ENCODE measurements around the gene CHST13.

CHST13 gene

DNA sequence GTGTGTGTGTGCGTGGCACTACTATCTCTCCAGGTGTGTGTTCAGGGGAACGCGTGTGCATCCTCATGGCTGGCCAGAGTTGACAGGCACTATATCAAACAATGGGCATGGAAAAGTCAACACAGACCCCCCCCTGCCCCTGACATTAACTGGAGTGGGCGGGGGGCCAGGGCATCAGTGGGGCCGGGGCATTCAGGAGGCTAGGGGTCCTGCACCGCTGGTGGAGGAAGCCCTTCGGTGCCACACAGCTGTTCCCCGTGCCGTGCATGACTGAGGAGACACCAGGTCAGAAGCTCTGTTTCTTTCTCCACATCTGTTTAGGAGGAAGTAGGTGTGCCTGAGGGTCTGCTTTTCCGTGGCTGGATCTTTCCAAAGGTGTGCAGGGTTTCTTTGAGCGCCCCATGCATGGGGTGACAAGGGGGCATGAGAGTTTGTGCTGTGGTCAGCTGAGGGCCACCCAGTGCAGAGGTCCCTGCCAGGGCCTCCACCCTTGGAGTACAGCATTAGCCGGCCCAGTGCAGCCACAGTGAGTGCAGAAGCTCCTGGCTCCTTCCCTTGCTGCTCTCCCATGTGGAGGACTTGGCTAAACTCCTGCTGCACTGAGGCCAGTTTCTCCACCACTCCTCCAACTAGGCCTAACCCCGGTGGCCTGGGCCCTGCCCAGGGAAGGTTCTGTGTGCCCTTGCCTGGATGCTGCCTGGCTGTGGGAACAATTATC lies 27.3 kb downstream of the CHST13 start:
- TF ChIP-seq, protein P1, sequence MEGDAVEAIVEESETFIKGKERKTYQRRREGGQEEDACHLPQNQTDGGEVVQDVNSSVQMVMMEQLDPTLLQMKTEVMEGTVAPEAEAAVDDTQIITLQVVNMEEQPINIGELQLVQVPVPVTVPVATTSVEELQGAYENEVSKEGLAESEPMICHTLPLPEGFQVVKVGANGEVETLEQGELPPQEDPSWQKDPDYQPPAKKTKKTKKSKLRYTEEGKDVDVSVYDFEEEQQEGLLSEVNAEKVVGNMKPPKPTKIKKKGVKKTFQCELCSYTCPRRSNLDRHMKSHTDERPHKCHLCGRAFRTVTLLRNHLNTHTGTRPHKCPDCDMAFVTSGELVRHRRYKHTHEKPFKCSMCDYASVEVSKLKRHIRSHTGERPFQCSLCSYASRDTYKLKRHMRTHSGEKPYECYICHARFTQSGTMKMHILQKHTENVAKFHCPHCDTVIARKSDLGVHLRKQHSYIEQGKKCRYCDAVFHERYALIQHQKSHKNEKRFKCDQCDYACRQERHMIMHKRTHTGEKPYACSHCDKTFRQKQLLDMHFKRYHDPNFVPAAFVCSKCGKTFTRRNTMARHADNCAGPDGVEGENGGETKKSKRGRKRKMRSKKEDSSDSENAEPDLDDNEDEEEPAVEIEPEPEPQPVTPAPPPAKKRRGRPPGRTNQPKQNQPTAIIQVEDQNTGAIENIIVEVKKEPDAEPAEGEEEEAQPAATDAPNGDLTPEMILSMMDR (conservative IDR thresholded peaks at IDR 0.05) = no peak
- H3K27ac ChIP-seq = no peak overlapping the region

DNA sequence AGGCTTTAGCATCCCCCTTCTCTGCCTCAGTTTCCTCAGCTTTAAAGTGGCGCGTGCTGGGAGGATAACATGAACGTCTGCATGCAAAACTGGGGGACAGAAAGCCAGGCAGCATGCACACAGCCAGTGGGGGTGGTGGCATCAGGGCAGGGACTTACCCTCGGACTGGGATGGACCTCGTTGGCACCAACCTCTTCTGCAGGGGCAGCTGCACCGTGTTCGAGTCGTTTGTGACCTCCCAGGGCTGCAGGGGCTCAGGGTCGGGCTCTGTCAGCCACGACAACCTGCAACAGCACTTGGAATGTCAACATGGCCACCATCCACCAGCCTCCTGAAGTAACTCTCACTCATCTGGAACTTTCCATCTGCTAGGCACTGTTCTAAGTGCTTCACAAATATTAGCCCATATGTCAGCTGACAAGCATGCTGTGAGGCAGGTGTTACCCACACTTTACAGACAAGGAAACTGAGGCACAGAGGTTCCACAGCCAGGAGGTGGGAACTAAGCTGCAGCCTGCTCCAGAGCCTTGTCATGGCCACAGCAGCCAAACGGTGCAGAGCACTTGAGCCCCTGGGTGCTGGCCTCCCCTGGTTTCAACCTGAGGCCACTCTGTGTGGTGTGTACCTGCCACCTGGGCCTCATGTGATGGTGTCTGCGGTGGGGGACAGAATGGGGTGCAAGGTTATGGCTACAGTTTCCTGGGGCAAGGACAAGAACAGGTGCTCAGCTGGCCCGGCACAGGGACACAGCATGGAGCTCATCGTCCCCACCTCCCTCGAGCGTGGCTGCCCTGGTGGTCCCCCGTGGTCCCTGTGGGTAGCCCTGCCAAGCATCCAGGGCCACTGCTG lies 28.1 kb downstream of the CHST13 start:
- TF ChIP-seq, protein P1 (conservative IDR thresholded peaks at IDR 0.05) = no peak
- H3K27ac ChIP-seq = no peak overlapping the region

DNA sequence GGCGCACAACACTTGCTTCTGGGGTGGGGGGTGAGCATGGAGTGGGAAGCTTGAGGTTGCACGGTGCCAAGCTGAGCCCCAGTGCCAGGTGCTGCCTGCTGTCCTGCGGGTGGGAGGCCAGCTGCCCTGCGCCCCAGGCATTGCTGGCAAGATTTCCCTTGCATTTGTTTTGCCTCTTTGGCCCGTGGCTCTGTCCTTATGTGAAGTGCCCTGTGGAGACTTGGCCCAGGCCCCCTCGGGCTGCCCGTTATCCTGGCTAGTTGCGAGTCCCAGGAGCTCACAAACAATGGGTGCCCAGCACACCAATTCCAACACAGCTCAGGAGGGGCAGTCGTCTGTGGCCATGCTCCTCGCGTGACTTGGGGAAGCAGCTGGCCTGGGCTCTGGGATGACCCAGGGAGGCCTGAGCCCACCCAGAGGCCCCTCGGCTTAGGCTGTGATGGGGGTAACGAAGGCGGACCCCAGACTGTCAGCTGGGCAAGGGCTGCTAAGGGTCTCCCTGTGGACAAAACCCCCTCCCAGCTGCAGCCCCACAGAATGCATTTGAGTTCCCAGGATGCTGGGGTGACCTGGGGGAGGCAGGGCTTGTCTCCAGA lies 28.8 kb downstream of the CHST13 start:
- TF ChIP-seq, protein P1 (conservative IDR thresholded peaks at IDR 0.05) = no peak
- no peak overlapping the region for H3K27ac ChIP-seq

DNA sequence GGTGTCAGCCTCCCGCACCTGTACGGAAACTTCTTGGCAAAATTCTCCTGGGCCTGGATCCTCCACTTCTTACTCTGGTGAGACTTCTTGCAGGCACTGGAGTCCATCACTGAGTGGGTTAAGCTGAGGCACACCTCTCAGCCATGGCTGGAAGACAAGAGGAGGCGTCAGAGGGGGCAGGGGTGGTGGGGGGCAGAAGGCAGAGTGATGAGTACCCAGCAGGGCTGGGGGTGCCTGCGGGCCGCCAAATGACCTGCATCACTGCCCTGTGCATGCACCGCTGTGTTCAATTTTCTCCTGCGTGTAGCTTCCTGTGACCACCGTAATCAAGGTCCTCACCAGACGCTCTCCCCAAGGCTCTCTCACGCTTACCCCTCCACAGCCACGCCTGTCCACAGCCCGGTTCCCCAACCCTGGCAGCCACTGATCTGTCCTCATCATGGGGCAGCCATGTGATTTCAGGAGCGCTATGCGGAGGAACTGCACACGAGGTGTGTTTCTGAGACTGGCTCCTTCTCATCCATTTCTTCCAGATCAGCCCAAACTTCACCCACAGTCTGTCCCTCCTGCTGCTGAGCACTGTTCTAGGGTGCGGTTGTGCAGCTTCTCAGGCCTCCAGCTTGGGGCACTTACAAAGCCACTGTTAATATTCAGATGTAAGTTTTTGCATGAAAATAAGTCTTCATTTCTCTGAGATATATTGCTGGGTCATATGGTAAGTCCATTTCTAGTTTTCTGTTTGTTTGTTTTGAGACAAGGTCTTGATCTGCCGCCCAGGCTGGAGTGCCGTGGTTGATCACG lies 29.5 kb downstream of the CHST13 start:
- TF ChIP-seq, protein P1 (conservative IDR thresholded peaks at IDR 0.05) = no peak

DNA sequence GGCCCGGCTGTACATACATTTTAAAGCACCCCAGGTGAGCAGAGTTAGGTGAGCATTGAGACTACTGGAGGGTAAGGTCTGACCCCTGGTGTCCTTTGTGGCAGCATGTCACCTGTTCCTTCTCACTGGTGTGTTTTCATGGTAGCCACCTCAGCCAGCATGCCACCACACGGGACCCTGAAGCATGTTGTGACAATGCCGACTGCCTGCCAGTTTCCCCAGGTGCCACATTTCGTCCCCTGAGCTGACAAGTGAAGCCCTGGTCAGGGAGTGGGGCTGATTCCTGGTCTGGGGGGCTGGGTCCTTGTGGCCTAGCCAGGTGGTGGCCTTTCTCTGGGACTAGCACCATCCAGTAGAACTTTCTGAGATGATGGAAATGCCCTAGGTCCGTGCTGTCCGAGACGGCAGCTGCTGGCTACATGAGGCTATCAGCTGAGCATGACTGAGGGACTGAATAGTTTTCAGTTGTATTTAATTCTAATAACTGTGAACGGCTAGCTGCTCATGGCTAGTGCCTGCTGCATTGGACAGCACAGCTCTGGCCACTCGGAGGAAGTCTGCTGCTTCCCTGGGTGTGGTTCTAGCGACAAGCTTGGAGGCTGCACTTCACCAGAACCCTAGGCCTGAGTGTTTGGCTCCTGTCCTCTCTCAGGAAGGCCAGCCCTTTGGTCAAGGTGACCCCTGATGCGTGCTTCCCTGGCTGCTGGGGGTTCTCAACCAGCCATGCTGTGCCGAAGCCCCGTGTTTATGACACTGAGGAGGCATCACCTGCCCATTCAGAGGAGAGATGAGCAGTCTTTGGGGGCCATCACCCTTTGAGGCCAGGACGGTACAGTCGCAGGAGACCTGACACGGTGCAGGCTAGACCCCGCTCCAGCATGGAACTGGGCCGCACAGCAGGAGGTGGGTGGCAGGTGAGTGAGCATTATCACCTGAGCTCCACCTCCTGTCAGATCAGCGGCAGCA lies 30.9 kb downstream of the CHST13 start:
- TF ChIP-seq, protein P1 (conservative IDR thresholded peaks at IDR 0.05) = no peak
- H3K27ac ChIP-seq = no peak overlapping the region

More for the DNA sequence above, 29.5 kb downstream of the CHST13 start:
- H3K27ac ChIP-seq = no peak overlapping the region

DNA sequence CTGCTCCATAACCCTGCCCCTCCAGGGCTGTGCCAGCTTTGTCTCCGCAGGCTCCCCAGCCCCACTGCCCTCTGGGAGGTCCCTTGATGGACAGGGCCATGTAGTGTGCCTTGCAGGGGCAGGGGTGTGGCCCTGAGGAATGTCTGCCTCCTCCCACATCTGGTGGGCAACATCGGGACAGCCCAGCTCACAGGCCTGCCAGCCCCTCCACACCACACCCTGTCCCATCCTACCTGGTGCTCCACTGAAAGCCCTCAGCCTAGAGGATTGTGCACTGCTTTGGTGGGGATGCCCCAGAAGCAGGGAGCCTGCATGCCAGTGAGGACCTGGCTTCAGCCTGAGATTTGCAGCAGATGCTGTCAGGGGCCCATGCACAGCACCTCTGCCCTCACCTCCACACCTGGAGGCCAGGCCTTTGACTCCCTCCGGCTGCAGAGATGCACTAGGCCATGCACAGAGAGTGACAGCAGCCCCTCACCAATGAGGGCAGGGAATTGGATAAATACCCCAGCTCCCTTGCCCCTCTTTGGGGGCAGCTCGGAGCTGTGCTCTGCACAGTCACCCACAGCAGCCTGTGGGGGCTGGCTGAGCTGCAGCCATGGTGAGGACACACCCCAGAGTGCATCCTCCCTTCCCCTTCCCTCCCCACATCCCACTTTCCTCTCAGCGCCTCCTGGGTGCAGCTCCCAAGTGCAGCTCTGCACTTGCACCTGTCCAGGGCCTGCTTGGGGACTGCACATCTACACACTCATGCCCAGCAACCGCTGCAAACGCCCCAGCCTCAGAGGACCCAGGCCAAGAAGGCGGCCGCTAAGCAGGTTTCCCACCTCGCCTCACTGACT lies 32.1 kb downstream of the CHST13 start:
- H3K27ac ChIP-seq = no peak overlapping the region
- TF ChIP-seq, protein P1 (conservative IDR thresholded peaks at IDR 0.05) = no peak
